Neural cell (in vitro differentiated cells): ENCODE data around the gene PUS7. TPM values are rescaled to one million over a fixed set of nuclear protein-coding genes. Genes with fewer than 3 reads are reported as not detected.

Experiments
- H2AFZ ChIP-seq: fragments of 200-600, 300-800 bp; sonication (generic), shearing (Covaris generic); 2 replicates; pipeline ENCODE4 v1.6.0; 2014; ENCODE audit warnings: low read depth, mild to moderate bottlenecking, antibody characterized with exemption, low read length, moderate library complexity
- H3F3A ChIP-seq: fragments of 200-600 bp; shearing (Covaris generic); 2 replicates; pipeline ENCODE4 v1.6.1; 2016; ENCODE audit warnings: mild to moderate bottlenecking, moderate library complexity, mixed read lengths, antibody characterized with exemption, low read length; ENCODE audit not compliant: insufficient read depth, poor library complexity, severe bottlenecking
- H3K27ac ChIP-seq: fragments of 200-600, 300-800 bp; sonication (generic), shearing (Covaris generic); 2 replicates; pipeline ENCODE4 v1.5.1; 2014; ENCODE audit warnings: mild to moderate bottlenecking, low read length, moderate library complexity
- H3K27me3 ChIP-seq: fragments of 300-800, 200-600 bp; sonication (generic), shearing (Covaris generic); 2 replicates; pipeline ENCODE4 v1.6.0; 2014; ENCODE audit warnings: mild to moderate bottlenecking, low read depth, low read length, moderate library complexity; ENCODE audit not compliant: insufficient read depth
- H3K36me3 ChIP-seq: fragments of 300-800, 200-600 bp; sonication (generic), shearing (Covaris generic); 2 replicates; pipeline ENCODE4 v1.5.1; 2014; ENCODE audit warnings: mild to moderate bottlenecking, antibody characterized with exemption, low read length, moderate library complexity; ENCODE audit not compliant: insufficient read depth
- H3K4me2 ChIP-seq: fragments of 300-800, 200-600 bp; sonication (generic), shearing (Covaris generic); 2 replicates; pipeline ENCODE4 v1.6.0; 2014; ENCODE audit warnings: mild to moderate bottlenecking, low read length
- H3K4me3 ChIP-seq: fragments of 300-800, 200-600 bp; sonication (generic), shearing (Covaris generic); 2 replicates; pipeline ENCODE4 v1.5.1; 2014; ENCODE audit warnings: mild to moderate bottlenecking, low read length, moderate library complexity
- H3K79me2 ChIP-seq: fragments of 200-600 bp; shearing (Covaris generic); replicated peaks from 2 replicates; pipeline ENCODE4 v1.6.0; 2014; ENCODE audit warnings: mild to moderate bottlenecking, low read length, moderate library complexity; ENCODE audit not compliant: insufficient read depth
- H3K9ac ChIP-seq: fragments of 300-800, 200-600 bp; sonication (generic), shearing (Covaris generic); 2 replicates; pipeline ENCODE4 v1.6.1; 2016; ENCODE audit warnings: mild to moderate bottlenecking, low read length, mixed read lengths
- H3K9me2 ChIP-seq: fragments of 200-600 bp; shearing (Covaris generic); 2 replicates; pipeline ENCODE4 v1.6.1; 2016; ENCODE audit warnings: mild to moderate bottlenecking, low read length, mixed read lengths; ENCODE audit not compliant: insufficient read depth
- H3K9me3 ChIP-seq: fragments of 200-600, 300-800 bp; sonication (generic), shearing (Covaris generic); 2 replicates; pipeline ENCODE4 v1.6.1; 2016; ENCODE audit warnings: mild to moderate bottlenecking, mixed run types, low read length, moderate library complexity, mixed read lengths
- H4K20me1 ChIP-seq: fragments of 200-600 bp; shearing (Covaris generic); 2 replicates; pipeline ENCODE4 v1.6.1; 2016; ENCODE audit warnings: mild to moderate bottlenecking, mixed run types; ENCODE audit not compliant: insufficient read depth
- CTCF ChIP-seq: fragments of 450-650 bp; IDR thresholded peaks from 2 replicates; pipeline ENCODE4 v1.5.1; 2014; ENCODE audit warnings: antibody characterized with exemption, mild to moderate bottlenecking, moderate library complexity; ENCODE audit not compliant: poor library complexity, severe bottlenecking
- EP300 ChIP-seq: fragments of 450-650 bp; conservative IDR thresholded peaks from 2 replicates; pipeline ENCODE4 v1.6.1; 2014; ENCODE audit warnings: antibody characterized with exemption, mild to moderate bottlenecking, moderate library complexity; ENCODE audit not compliant: poor library complexity, severe bottlenecking
- EZH2 ChIP-seq: fragments of 200-600, 300-800 bp; shearing (Covaris generic), sonication (generic); IDR thresholded peaks from 2 replicates; pipeline ENCODE4 v1.6.1; 2014; ENCODE audit warnings: antibody characterized with exemption, low read length, borderline replicate concordance, mild to moderate bottlenecking; ENCODE audit not compliant: insufficient read depth, poor library complexity, severe bottlenecking
- MXI1 ChIP-seq: fragments of 450-650 bp; conservative IDR thresholded peaks from 2 replicates; pipeline ENCODE4 v1.6.1; 2014; ENCODE audit warnings: antibody characterized with exemption, mild to moderate bottlenecking; ENCODE audit not compliant: poor library complexity, severe bottlenecking
- POLR2AphosphoS5 ChIP-seq: IDR thresholded peaks from 2 replicates; pipeline ENCODE4 v1.6.1; 2012
- RAD21 ChIP-seq: fragments of 450-650 bp; conservative IDR thresholded peaks from 2 replicates; pipeline ENCODE4 v1.6.1; 2014; ENCODE audit warnings: antibody characterized with exemption, mild to moderate bottlenecking, moderate library complexity
- REST ChIP-seq: IDR thresholded peaks from 2 replicates; pipeline ENCODE4 v1.6.1; 2012; ENCODE audit warnings: borderline replicate concordance
- SMC3 ChIP-seq: fragments of 450-650 bp; conservative IDR thresholded peaks from 2 replicates; pipeline ENCODE4 v1.6.1; 2014; ENCODE audit warnings: antibody characterized with exemption, mild to moderate bottlenecking, moderate library complexity; ENCODE audit not compliant: poor library complexity
- TAF1 ChIP-seq: IDR thresholded peaks from 2 replicates; pipeline ENCODE4 v1.6.1; 2012; ENCODE audit warnings: low read depth
- polyA plus RNA-seq: library from polyadenylated mRNA; depleted of rRNA; stranded (reverse); fragments of >200 nt; gene quantifications from 2 replicates; pipeline ENCODE4 v1.2.3, GENCODE V29; 2014

The PUS7 gene
- polyA plus RNA-seq, 1 donor from 2014 or later: 7.5 TPM

GRCh38 chr7:105532709-105533460 lies 10.8 kb upstream of the PUS7 start:
- peak overlapping the region; percentile 81 for H3K27ac ChIP-seq
- H3K9ac ChIP-seq: peak overlapping the region; percentile 90
- peaks cover 4% of the 10 kb centered on the region for H4K20me1 ChIP-seq
- H2AFZ ChIP-seq: peak overlapping the region; percentile 74
- no peaks in the 10 kb centered on the region for H3K27me3 ChIP-seq
- peaks cover 15% of the 10 kb centered on the region for H3K79me2 ChIP-seq
- H3F3A ChIP-seq: no peaks in the 10 kb centered on the region
- H3K9me2 ChIP-seq: no peaks in the 10 kb centered on the region
- H3K4me3 ChIP-seq: peak overlapping the region; percentile 85
- no peak for TF ChIP-seq REST
- TF ChIP-seq EP300: no peak
- TF ChIP-seq POLR2AphosphoS5: no peak
- no peak for TF ChIP-seq EZH2
- TF ChIP-seq CTCF: no peak
- no peak for TF ChIP-seq TAF1
- TF ChIP-seq MXI1: no peak
- no peak for TF ChIP-seq RAD21
- no peak for TF ChIP-seq SMC3
- H3K4me2 ChIP-seq: peak overlapping the region; percentile 89
- H3K9me3 ChIP-seq: no peaks in the 10 kb centered on the region
- H3K36me3 ChIP-seq: no peaks in the 10 kb centered on the region

GRCh38 chr7:105531792-105532671 lies 10.0 kb upstream of the PUS7 start, which contains the start of gene RINT1:
Gene RINT1 (plus strand): TSS chr7:105532201. CDS start chr7:105532316, 115 bp downstream.
- H3F3A ChIP-seq: no peaks in the 10 kb centered on the region
- peak within 1 kb of the TSS; percentile 90 for H3K9ac ChIP-seq
- H2AFZ ChIP-seq: peak within 1 kb of the TSS; percentile 74
- H3K9me2 ChIP-seq: no peaks in the 10 kb centered on the region
- H3K27ac ChIP-seq: peak within 1 kb of the TSS; percentile 81
- no peaks in the 10 kb centered on the region for H3K9me3 ChIP-seq
- H3K79me2 ChIP-seq: peaks cover 15% of the 10 kb centered on the region
- H3K36me3 ChIP-seq: no peaks in the 10 kb centered on the region
- peak; percentile 91 for TF ChIP-seq CTCF
- peak; percentile 63 for TF ChIP-seq SMC3
- TF ChIP-seq TAF1: peak; percentile 90
- no peak for TF ChIP-seq EZH2
- peak; percentile 20 for TF ChIP-seq EP300
- TF ChIP-seq MXI1: peak; percentile 89
- peak; percentile 83 for TF ChIP-seq REST
- peak; percentile 93 for TF ChIP-seq POLR2AphosphoS5
- TF ChIP-seq RAD21: peak; percentile 46
- H3K4me2 ChIP-seq: peak within 1 kb of the TSS; percentile 89
- peaks cover 4% of the 10 kb centered on the region for H4K20me1 ChIP-seq
- no peaks in the 10 kb centered on the region for H3K27me3 ChIP-seq
- peak within 1 kb of the TSS; percentile 85 for H3K4me3 ChIP-seq
